Activated naive CD4-positive, alpha-beta T cell treated with anti-CD3 and anti-CD28 coated beads, Interleukin-2, amount 50 U/mL, for 16 hours (primary cell): Measurements from ENCODE around the gene TBC1D7.

Experiments used
- DNase-seq: peaks from one replicate; pipeline ENCODE4 v3.0.0-alpha.2; 2020

The TBC1D7 gene

DNA sequence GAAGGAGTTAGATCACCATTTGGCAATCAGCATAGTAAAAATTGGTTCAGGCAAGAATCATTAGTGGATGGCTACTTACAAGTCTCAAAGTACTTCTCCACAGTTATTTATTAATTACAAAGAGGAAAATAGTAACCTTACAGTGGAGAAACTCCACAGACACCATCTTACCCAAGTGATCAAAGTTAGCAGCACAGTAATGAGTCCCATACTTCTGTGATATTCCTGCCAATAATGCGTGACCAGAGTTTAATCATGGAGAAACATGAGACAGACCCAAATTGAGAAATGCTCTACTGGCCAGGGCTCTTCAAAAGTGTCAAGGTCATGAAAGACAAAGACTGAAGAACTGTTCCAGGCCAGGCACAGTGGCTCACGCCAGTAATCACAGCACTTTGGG is 9.5 kb downstream of the TBC1D7 start:
- no peak for DNase-seq

DNA sequence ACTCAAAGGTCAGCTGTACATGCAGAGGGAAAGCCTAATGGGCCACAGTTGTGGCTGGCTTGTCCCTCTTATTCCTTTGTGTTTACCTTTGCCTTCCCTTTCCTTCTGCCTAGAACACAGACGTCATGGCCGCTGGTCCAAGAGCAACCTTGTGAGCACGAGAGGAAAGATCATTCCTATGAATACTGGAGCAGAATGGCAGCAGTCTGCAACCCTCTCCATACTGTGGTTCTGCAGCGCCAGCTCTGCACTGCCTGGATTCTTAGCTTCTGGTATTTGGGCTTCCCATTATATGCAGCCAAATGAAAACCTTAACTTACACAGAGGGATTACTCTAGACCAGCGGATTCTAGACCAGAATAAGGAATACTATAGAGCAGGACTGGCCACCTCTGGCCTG is 12.4 kb downstream of the TBC1D7 start:
- no peak for DNase-seq

DNA sequence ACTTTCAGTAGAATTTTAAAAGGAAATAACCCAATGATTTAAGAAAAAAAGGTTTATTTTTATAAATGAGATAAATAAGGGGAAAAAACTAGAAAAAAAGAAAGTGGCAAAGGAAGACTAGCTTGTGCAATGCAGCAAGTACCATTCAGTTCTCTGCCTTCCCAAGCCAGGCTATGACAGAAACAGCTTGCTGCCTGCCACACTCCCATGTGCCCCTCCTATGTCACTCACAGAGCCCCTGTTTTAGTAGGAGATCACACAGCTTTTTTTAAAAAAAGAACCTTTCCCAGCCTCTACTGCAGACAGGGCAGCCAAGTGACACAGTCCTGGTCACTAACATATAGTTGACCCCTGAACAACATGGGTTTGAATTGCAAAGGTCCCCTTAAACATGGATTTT is 13.5 kb downstream of the TBC1D7 start:
- DNase-seq = no peak

DNA sequence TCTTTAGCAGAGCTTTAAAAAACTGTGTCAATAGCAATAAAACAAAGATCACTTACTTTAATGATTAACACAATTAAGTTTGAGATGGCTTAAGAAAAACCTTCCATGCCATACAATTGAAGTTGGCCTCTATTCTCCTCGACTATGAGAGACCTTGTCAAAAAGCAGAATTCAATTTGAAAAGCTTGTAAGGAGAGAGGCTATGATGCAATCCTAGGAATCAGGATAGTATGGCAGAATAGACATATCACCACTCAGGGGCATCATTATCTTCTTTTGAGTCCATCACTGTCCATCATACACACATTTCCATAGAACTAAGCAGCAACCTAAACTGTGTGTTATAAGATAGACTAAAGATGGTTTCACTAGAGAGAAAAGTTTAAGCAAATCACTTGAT is 17.2 kb downstream of the TBC1D7 start:
- no peak for DNase-seq

DNA sequence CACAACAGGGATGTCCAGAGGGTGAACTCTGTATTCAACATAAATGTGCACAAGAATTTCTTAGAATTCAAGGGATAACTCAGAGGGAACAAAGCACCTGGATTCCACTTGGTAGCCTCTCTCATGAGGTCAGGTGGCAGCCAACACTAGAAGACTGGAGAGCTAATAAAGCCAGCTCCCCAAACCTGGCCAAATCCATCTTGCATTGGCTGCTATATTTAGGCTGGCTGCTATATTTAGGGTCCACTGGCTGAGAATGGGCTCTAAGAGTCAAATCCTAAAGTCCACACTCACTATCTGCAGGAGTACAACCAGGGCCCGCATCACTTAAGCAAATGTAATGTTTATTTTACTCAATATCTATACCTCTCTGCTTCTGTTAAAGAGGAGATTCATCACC is 20.0 kb downstream of the TBC1D7 start:
- DNase-seq = no peak

DNA sequence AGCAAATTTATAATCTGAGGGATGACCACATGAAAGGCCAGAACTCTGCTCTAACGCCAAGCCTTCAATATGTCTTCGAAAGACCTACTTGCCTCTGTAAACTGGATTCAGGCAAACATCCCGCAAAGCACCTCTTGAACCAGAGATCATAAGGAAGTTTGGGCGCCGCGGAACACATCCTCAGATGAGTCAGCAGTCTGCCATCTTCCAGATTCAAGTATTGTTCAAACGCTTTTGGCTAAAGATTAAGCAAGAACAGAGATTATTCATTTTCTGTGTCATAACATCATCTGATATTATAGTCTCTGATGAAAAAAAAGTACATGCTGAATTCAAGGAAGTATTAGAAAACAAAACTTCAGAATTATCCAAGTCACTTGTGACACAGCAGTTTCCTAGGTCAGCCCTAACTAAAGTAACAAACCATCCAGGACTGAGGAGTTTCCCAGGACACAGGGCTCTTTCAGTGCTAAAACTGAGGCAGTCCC is 20.8 kb downstream of the TBC1D7 start:
- DNase-seq = no peak

DNA sequence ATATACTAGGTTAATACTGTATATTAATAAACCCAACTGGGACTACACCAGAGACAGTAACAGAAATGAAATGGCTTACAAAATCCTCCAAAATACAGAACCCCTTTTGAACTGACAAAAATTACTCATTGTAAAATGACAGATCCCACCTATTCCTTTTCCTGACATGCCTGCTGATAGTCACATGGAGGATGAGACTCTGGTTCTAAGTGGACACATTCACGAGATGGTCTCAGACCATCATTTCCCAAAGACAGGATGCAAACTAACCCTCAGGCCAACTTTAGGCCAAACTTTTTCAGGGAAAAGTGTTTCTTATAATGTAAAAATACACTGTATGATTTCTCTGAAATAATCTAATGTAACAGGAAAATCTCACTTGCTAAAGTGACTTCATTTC is 22.5 kb downstream of the TBC1D7 start:
- DNase-seq = no peak

DNA sequence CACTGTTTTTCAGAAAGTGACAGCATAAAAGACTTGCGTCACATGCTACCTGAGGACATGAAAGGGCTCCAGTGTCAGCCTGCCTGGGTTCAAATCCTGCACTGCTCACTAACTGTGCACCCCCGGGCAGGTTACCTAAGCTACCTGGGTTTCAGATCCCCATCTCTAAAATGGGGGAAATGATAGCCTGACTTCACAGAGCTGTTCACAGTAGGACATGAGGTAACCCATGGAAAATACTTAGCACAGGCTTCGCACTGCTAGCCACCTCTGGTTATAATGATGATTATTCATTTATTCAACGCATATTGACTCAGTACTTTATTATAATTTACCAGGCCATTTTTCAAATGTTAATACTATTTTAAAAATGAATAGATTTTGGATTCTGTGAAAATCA is 23.0 kb downstream of the TBC1D7 start:
- DNase-seq = no peak

DNA sequence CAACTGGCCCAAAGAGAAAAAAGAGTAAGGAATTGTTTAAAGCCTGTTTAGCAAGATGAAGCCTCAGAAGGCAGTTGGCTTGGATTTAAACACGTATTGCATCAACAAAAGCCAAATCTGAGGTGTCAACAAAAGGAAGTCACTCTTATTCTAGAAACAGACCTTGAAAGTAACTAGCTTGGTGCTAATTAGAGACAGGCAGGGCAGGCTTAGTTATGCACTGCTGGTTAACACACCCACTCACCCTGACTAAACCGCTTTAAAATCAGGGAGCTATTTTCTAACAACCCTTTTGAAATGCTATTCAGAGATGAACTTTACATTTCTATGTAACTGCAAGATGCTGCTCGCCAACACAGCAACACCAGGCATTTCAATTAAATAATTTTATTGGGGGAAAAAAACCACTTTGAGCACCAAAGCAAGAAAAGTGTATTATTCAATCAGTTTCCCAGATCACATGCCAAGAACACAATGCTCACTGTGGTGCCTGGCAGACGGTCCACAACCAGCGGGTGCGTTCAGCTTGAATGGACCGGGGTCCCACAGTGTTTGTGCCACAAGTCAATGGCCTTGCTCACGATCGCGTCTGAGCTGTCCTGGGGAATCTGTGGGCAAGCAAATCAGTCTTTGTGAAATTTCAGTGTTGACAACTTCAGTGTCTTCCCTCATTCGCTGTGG is 23.6 kb downstream of the TBC1D7 start:
- no peak for DNase-seq

DNA sequence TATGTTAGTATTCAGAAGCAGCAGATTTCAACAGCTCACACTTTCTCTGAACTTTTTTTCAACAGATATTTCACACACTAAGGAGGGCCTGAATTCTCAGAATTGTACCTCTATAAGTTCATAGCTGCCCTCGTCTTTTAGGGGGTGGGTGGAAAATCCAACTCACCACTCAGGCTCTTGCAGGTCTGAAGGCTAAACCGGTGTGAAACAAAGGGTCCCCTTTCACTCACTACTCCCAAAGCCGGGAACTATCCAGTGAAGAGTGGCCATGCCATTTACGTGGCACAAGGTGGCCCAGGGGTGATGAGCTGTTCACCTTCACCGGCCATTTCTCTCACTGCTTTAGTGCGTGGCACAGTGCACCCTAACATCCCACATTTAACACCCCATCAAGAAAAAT is 24.2 kb downstream of the TBC1D7 start:
- DNase-seq = no peak

DNA sequence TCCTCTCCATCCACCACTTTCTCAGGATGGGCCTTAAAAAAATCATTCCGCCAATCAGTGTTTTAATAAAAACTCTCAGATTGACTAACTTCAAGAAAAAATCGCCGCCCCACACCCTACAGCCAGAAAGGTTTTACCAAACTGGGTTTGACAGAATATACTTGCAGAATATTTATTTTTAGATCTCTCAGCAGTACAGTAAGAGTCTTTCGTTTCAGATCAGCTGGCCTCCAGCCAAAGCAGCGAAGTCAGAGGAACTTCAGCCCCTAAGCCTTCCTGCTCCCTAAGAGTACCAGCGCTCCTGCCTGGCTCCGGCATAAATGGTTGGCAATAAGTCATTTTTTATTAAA is 24.7 kb downstream of the TBC1D7 start:
- no peak for DNase-seq

DNA sequence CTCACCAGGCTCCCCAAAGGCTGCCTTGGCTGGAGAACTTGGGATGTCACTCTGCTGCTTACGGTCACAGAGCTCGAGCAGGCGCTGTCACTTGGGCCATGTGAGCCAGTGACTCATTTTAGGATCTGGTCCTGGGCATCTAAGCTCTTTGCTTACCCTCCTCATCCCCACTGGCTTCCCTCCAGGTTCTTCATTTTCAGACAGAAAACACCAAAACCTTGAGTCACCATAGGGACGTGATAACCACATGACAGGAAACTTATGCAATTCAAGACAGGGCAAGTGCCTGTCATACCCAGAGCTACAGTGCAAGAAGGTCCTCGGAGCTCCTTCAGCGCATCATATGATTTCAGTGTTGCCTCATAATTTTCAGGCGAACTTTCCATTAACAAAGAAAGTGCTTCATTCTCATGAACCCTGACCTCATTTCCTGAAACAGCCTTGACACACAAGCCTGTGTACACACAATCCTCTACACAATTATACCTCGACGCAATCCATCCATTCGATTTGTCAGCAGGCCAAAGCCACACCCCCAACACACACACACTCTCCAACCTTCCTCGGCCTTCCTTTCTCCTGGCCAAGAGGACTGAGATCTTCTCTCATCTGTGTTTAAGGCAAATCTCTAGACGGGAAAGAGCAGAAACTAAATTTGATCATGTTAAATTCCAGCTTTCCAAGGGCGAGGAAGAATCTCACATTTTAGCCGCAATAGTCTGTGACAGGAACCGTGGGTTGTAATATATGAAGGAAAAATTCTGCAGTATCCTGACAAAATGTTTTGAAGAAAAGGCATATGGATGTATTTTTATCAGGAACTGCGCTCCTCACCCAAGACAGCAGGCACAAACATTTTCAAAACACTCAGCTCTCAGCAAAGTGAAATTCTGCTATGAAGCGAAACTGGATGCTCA is 25.3 kb downstream of the TBC1D7 start:
- DNase-seq = no peak

DNA sequence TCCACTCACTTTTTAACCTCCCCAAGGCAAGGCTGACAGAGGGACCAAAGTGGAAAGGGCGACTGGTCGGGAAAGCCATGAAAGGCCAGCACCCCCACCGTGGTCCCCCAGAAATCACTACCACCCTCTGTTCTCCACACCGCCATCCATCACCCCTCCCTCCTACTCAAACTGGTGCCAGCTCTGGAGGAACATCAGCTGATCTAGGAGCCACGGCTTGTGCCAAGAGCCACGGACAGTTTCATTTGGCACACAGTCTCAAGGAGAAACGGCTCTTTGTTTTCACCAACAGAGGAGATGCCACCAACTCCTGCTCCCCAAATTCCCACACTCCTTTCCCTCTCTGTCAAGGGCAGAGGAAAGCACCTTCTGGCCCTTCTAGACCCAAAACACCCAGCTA is 26.0 kb downstream of the TBC1D7 start:
- no peak for DNase-seq

DNA sequence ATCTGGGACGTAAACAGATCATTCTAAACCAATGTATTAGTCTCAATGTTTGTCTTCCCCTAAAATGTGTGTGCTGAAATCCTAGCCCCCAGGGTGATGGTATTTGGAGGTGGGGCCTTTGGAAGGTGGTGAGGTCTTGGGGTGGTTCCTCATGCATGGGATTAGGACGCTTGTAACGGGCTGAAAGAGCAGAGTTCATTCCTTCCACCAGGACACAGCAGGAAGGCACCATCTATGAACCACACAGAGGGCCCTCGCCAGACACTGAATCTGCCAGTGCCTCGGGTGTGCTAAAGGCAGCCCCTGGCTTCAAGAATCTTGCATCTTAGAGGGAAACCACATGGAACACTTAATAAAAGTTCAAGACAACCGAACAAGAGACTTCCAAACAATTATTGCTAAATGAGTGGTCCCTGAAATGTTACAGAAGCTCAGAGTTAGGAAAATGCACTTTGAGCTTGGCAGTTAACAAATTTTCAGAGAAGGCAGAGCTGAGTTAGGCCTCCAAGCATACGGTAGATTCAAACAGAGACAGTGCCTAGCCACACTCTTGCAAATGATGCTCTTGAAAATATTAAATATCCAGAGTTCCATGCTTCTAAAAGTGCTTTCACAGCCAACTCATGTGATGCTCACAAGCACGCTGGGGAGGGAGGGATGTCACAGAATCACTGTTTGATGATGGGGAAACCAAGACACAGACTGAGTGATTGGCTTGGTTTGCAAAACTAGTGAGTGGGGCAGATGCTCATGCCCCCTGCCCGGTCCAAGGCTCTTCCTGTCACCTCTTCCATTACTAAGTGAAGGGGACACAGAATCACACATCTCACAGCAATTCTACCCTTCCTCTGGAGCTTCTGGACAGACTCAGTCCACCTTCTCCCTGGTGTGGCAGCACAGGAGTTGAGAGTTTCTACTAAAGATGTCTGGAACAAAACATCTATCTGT is 27.4 kb downstream of the TBC1D7 start:
- no peak for DNase-seq

DNA sequence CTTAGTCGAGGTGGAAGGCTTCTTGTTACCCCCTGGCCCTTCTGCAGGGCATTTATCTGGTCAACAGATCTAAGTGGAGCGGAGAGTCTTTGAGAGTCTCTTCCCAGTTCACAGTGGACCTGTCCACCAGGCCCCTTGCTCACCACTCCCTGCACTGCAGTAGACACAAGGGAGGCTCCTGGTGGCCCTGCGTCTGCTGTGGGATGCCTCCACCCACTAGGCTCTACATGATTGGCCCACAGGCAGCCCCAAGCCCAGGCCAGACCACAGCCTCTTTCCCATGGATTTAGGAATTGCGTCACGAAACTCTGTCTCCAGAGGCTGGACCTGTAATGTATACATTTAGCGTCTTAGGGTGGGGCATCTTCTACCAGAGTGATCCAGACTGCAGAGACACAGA is 28.4 kb downstream of the TBC1D7 start:
- no peak for DNase-seq

DNA sequence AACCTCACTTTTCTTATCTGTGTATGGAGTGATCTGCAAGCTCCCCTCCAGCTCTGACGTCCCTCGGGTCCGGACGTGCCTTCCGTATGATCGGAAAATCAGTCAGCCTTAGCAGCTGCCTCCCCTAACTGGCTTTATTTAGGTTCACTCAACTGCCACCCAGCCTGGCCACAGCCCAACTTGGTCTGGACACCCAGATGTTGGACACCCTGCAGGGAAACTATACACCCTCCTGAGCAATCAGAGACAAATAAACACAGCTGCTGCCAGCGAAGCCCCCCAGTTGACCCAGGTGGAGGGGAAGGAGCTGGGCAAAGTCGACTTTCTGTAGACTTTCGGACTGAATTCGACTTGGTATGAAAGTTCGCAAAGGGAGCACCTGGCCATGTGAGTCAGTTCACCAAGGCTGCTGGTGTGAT is 28.9 kb downstream of the TBC1D7 start:
- DNase-seq = no peak

DNA sequence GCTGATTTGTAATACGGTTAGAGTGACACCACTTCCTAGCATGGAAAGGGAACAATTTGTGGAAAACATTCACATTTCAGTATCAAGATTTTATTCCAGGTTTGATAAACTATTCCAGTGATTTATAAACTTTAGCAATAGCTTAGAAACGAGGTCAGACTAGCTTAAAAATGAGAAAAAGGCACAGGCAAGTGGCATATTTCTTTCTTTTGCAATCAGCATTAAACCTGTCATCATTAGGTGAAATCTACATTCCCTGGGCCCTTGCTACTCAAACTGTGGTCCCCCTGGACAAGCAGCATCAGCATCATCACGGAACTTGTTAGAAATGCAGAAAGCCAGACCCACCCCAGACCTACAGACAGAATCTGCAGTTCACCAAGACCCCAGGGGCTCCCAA is 29.9 kb downstream of the TBC1D7 start:
- no peak for DNase-seq

DNA sequence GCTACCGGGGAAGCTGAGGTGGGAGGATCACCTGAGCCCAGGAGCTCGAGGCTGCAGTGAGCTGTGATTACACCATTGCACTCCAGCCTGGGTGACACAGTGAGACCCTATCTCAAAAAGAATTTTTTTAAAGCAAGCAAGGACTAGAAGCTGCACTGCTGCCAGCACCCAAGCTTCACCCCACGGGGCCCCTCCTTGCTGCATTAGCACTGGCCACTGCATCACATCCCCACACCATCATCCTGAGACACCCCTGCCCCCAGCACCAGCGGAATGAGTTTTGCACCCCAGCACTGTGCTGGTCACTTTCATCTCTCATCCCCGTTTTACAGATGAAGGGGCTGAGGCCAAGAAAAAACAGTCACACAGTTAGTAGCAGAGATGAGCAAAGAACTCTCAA is 30.9 kb downstream of the TBC1D7 start:
- DNase-seq = no peak

DNA sequence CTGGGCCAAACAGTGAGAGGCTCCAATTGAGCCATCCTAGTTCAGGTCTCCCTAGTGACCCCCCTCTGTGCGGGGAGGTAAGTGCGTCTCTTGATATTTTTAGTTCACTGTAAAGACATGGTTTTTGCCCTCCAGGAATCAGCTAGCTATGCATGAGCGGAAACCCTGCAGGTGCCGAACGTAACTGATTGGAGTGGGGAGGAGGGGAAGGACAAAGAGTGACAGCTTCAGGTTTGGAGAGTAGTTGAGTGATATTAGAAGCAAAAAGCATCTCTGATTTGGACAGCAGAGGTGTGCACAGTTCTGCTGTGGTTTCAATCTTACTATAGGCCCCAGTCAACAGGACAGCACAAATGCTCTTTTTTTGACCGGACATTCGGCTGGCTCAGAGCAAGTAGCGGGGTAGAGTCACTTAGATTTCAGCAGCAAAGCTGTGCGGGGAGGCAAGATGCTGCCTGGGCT is 31.8 kb downstream of the TBC1D7 start:
- DNase-seq = no peak

DNA sequence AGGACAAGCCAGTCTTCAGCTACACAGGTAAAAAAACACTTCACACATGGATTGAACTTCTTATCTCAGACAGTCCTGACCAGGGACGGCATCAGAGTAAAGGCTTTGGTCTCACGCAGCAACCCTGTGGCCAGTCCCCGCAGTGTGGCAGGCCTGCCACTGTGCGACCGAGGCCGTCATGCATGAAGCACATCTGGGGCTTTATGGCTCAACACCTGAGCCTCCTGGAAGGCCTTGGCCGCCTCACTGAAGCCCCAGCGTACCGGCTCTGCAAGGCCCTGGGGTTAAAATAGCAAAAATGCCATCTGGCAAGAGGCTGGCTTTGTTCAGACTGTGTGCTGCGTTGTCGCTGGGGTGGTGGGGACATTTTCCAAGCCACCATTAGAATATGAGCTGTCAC is 32.8 kb downstream of the TBC1D7 start:
- no peak for DNase-seq

DNA sequence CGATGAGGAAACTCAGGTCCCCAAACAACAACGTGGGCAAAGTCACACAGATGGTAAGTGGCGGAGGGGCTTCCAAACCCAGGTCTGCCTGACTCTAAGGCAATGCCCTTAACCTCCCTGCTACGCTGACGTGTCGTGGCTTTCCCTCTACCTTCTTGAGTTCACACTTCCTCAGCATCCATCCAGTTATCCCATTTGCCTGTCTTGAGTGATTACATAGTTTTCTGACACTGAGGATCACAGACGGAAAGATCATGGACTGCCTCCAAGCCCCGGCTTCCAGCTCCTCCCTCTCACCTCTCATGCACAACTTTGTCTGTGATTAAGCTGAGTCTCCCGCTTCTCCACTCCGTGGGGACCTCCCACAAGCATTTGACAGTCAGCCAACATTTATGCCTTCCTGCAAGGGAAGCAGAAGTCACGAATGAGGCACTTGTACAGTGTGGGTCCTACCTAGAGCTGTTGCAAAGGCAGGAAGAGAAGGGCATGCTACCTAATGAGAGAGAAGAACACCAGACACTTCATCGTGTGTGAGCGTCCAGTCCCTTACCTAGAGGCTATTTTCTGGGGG is 33.8 kb downstream of the TBC1D7 start:
- no peak for DNase-seq

DNA sequence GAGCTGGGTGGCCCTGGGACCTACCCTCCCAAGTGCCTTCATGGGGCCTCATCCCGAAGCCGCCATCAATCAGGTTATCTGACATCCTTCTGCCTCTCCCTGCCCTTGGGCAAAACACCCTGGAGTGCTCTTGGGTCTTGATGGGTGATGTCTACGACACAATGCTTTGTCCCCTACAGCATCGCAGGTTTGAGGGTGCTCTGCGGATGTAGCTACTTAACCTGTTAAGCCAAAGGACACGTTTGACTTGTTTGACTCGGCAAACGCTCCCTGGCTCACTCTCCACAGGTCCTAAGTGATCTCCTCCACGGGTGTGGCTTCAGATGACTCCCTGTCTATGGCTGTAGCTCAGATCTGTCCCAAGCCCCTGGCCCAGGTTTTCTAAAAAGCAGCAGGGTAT is 35.6 kb downstream of the TBC1D7 start:
- DNase-seq = no peak

DNA sequence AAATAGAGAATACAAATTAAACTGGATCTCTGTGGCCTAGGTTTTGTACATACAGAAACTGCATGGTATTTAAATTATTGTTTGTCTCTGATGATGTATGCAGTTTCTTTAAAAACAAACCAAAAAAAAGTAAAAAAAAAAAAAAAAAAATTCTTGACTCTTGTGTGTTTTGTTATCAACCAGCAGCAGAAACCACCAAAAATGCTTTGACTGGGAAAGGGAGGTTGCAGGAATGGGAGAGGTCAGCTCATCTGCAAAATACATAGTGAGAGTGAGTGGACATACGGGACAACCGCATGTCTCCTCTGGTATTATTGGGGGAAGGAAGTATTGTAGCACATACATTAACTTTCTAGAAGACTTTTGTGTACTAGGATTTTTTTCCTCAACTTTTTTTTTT is 38.0 kb downstream of the TBC1D7 start:
- DNase-seq = no peak
